HepG2 (cell line): ENCODE results near the gene PCYT2. TPM values are rescaled to one million over a fixed set of nuclear protein-coding genes. Genes with fewer than 3 reads are reported as not detected.

Source experiments
- HMG20A ChIP-seq: IDR thresholded peaks from 2 replicates; pipeline ENCODE4 v1.6.1; 2016; ENCODE audit warnings: borderline replicate concordance
- MED8 ChIP-seq: sonication (generic); formaldehyde crosslinking; IDR thresholded peaks from 2 replicates; pipeline ENCODE4 v1.8.1; 2023; ENCODE audit warnings: mild to moderate bottlenecking, missing genetic modification reagents; ENCODE audit not compliant: insufficient replicate concordance
- MYNN ChIP-seq: sonication (generic); formaldehyde crosslinking; IDR thresholded peaks from 2 replicates; pipeline ENCODE4 v1.4.0; 2020; ENCODE audit warnings: mild to moderate bottlenecking, low read depth, missing genetic modification reagents
- NR2F1 ChIP-seq, 2 experiments: fragments of 450-650 bp in 1 of 2; formaldehyde crosslinking in 1 of 2; IDR thresholded peaks; 2 replicates each; pipeline versions ENCODE4 v1.5.0 to v1.6.1; 2016 to 2020; ENCODE audit warnings: mild to moderate bottlenecking in 1 of 2, missing compliant biosample characterization in 1 of 2, missing genetic modification reagents in 1 of 2, moderate library complexity in 1 of 2
- POGZ ChIP-seq: sonication (generic); formaldehyde crosslinking; IDR thresholded peaks from 2 replicates; pipeline ENCODE4 v1.4.0; 2020; ENCODE audit warnings: mild to moderate bottlenecking, missing genetic modification reagents
- RBM39 ChIP-seq: fragments of 200-400 bp; formaldehyde crosslinking; IDR thresholded peaks from one replicate; pipeline ENCODE4 v1.6.1; 2018; ENCODE audit warnings: antibody characterized with exemption, mild to moderate bottlenecking, low read depth, low read length; ENCODE audit not compliant: poor library complexity, severe bottlenecking
- SIX1 ChIP-seq: sonication (generic); formaldehyde crosslinking; IDR thresholded peaks from 2 replicates; pipeline ENCODE4 v1.4.0; 2020; ENCODE audit warnings: missing genetic modification reagents, borderline replicate concordance
- SMAD3 ChIP-seq: sonication (generic); formaldehyde crosslinking; IDR thresholded peaks from 2 replicates; pipeline ENCODE4 v1.4.0; 2020; ENCODE audit warnings: missing genetic modification reagents
- ZNF138 ChIP-seq: sonication (generic); formaldehyde crosslinking; IDR thresholded peaks from 2 replicates; pipeline ENCODE4 v1.5.0; 2020; ENCODE audit warnings: mild to moderate bottlenecking, low read depth, missing genetic modification reagents
- ZNF547 ChIP-seq: sonication (generic); formaldehyde crosslinking; IDR thresholded peaks from 2 replicates; pipeline ENCODE4 v1.5.1; 2020; ENCODE audit warnings: mild to moderate bottlenecking, missing genetic modification reagents
- ZNF572 ChIP-seq: sonication (generic); formaldehyde crosslinking; IDR thresholded peaks from 2 replicates; pipeline ENCODE4 v1.5.1; 2020; ENCODE audit warnings: mild to moderate bottlenecking, missing genetic modification reagents
- polyA plus RNA-seq, 8 experiments: library from polyadenylated mRNA; depleted of rRNA in 3 of 8; stranded (reverse) in 7 of 8; unstranded in 1 of 8; fragments of >200 nt; fragmentation: Illumina TruSeq in 4 of 8; extraction: Trizol in 4 of 8; gene quantifications; 2 replicates each; pipeline versions ENCODE4 v1.2.1 to v1.2.3, GENCODE V29; 2011 to 2016; ENCODE audit warnings: low read depth in 4 of 8, missing spikeins in 1 of 8, mixed read lengths in 1 of 8; ENCODE audit not compliant: insufficient read depth in 1 of 8
- total RNA-seq, 5 experiments: library from RNA; depleted of rRNA; stranded (reverse); fragments of >200 nt; fragmentation: Illumina TruSeq; extraction: Trizol; gene quantifications; 2 replicates each; pipeline ENCODE4 v1.2.3, GENCODE V29; 2016; ENCODE audit warnings: low read depth in 1 of 5
- TF ChIP-seq, protein P1 (sequence below): sonication (generic); formaldehyde crosslinking; IDR thresholded peaks from 2 replicates; pipeline ENCODE4 v1.4.0; 2020; ENCODE audit warnings: missing genetic modification reagents, borderline replicate concordance
- TF ChIP-seq, protein P2 (sequence below): sonication (generic); formaldehyde crosslinking; IDR thresholded peaks from 2 replicates; pipeline ENCODE4 v1.5.0; 2020; ENCODE audit warnings: missing genetic modification reagents, mild to moderate bottlenecking, borderline replicate concordance
- TF ChIP-seq, protein P3 (sequence below): sonication (generic); formaldehyde crosslinking; IDR thresholded peaks from 2 replicates; pipeline ENCODE4 v1.8.0; 2022; ENCODE audit warnings: mild to moderate bottlenecking, missing genetic modification reagents
- TF ChIP-seq, protein P4 (sequence below): sonication (generic); formaldehyde crosslinking; IDR thresholded peaks from 2 replicates; pipeline ENCODE4 v1.4.0; 2020; ENCODE audit warnings: missing genetic modification reagents, mild to moderate bottlenecking, borderline replicate concordance
- TF ChIP-seq, protein P5 (sequence below): IDR thresholded peaks from 2 replicates; pipeline ENCODE4 v1.6.1; 2012; ENCODE audit warnings: low read depth, low read length, improper control_type of control experiment

The PCYT2 gene
- total and polyA plus RNA-seq, 2 of the 13 experiments (the other 11 are each of a cell fraction or from before 2014, with no cell fraction given) = 147 to 297 TPM

DNA sequence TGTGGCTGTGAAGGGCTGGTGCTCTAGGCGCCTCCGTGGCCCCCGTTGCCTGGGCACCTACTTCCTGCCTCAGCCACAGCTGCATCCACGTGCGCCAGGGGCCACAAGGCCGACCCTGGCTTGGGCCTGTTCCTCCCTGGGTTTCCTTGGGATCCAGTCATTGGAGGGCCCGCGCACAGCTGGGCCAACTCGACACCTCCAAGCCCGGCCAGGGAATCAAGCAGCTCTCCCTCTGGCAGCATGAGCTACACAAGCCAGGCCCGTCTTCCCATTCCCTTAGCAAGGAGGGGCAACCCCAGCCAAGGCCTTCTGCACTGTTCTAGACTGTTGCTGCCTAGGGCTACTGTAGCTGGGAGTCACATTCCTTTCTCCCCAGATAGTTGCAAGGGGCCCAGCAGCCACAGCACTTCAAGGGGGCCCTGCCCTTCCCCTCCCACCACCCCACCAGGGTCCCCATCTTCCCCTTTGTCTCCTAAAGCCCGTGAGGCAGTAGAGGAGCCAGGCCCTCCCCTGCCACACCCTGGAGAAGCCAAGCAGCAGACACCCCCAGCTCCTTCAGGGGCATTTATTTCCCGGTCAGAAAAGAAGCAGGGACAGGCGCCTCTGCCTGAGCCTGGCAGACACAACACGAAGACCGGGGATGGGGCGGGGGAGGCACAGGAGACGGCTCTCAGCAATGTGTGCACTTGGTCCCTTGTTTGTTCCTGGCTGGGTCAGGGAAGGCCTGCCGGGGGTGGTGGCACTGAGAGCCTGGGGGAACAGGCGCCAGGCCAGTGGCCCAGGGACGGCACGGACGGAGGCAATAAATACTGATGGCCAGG, 43.8 kb downstream of the PCYT2 start (continued):
- TF ChIP-seq, protein P1, sequence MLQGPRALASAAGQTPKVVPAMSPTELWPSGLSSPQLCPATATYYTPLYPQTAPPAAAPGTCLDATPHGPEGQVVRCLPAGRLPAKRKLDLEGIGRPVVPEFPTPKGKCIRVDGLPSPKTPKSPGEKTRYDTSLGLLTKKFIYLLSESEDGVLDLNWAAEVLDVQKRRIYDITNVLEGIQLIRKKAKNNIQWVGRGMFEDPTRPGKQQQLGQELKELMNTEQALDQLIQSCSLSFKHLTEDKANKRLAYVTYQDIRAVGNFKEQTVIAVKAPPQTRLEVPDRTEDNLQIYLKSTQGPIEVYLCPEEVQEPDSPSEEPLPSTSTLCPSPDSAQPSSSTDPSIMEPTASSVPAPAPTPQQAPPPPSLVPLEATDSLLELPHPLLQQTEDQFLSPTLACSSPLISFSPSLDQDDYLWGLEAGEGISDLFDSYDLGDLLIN = no peak
- no peak for TF ChIP-seq MYNN (CRISPR knock-in tag)
- TF ChIP-seq RBM39 = peak; percentile 36
- no peak for TF ChIP-seq SIX1 (CRISPR knock-in tag)
- no peak for TF ChIP-seq ZNF138 (CRISPR knock-in tag)
- TF ChIP-seq, protein P2, sequence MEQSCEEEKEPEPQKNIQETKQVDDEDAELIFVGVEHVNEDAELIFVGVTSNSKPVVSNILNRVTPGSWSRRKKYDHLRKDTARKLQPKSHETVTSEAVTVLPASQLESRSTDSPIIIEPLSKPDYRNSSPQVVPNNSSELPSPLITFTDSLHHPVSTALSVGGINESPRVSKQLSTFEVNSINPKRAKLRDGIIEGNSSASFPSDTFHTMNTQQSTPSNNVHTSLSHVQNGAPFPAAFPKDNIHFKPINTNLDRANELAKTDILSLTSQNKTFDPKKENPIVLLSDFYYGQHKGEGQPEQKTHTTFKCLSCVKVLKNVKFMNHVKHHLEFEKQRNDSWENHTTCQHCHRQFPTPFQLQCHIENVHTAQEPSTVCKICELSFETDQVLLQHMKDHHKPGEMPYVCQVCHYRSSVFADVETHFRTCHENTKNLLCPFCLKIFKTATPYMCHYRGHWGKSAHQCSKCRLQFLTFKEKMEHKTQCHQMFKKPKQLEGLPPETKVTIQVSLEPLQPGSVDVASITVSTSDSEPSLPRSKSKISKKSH = no peak; the same call in 1 of the 2 replicates
- TF ChIP-seq POGZ (CRISPR knock-in tag) = peak; percentile 44; the same call in 1 of the 2 replicates
- TF ChIP-seq HMG20A (CRISPR knock-in tag) = no peak
- no peak for TF ChIP-seq SMAD3 (CRISPR knock-in tag)
- TF ChIP-seq, protein P3, sequence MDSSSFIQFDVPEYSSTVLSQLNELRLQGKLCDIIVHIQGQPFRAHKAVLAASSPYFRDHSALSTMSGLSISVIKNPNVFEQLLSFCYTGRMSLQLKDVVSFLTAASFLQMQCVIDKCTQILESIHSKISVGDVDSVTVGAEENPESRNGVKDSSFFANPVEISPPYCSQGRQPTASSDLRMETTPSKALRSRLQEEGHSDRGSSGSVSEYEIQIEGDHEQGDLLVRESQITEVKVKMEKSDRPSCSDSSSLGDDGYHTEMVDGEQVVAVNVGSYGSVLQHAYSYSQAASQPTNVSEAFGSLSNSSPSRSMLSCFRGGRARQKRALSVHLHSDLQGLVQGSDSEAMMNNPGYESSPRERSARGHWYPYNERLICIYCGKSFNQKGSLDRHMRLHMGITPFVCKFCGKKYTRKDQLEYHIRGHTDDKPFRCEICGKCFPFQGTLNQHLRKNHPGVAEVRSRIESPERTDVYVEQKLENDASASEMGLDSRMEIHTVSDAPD (CRISPR knock-in tag) = no peak; the same call in 1 of the 2 replicates
- TF ChIP-seq ZNF547 (CRISPR knock-in tag) = 0 out of 2 replicates have a peak, but pooled peaks have one; percentile 78
- TF ChIP-seq ZNF572 (CRISPR knock-in tag) = peak; percentile 91
- TF ChIP-seq, protein P4, sequence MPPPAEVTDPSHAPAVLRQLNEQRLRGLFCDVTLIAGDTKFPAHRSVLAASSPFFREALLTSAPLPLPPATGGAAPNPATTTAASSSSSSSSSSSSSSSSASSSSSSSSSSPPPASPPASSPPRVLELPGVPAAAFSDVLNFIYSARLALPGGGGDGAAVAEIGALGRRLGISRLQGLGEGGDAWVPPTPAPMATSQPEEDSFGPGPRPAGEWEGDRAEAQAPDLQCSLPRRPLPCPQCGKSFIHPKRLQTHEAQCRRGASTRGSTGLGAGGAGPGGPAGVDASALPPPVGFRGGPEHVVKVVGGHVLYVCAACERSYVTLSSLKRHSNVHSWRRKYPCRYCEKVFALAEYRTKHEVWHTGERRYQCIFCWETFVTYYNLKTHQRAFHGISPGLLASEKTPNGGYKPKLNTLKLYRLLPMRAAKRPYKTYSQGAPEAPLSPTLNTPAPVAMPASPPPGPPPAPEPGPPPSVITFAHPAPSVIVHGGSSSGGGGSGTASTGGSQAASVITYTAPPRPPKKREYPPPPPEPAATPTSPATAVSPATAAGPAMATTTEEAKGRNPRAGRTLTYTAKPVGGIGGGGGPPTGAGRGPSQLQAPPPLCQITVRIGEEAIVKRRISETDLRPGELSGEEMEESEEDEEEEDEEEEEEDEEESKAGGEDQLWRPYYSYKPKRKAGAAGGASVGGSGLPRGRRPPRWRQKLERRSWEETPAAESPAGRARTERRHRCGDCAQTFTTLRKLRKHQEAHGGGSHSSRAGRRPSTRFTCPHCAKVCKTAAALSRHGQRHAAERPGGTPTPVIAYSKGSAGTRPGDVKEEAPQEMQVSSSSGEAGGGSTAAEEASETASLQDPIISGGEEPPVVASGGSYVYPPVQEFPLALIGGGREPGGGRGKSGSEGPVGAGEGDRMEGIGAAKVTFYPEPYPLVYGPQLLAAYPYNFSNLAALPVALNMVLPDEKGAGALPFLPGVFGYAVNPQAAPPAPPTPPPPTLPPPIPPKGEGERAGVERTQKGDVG (CRISPR knock-in tag) = no peak; the same call in 1 of the 2 replicates
- TF ChIP-seq, protein P5, sequence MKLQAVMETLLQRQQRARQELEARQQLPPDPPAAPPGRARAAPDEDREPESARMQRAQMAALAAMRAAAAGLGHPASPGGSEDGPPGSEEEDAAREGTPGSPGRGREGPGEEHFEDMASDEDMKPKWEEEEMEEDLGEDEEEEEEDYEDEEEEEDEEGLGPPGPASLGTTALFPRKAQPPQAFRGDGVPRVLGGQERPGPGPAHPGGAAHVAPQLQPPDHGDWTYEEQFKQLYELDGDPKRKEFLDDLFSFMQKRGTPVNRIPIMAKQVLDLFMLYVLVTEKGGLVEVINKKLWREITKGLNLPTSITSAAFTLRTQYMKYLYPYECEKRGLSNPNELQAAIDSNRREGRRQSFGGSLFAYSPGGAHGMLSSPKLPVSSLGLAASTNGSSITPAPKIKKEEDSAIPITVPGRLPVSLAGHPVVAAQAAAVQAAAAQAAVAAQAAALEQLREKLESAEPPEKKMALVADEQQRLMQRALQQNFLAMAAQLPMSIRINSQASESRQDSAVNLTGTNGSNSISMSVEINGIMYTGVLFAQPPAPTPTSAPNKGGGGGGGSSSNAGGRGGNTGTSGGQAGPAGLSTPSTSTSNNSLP = no peak
- peak; percentile 71 for TF ChIP-seq MED8 (CRISPR knock-in tag)
- peak in 1 of 2 experiments; percentile 38; a peak in 2 of 4 replicates for TF ChIP-seq NR2F1 (CRISPR knock-in tag; IDR thresholded peaks at IDR 0.05)
